Stomach (tissue), 9 donors: Measurements from ENCODE around the gene LRIG2. TPM values are rescaled to one million over a fixed set of nuclear protein-coding genes. Genes with fewer than 3 reads are reported as not detected.
"Not testable (repeated sequence)": the region's sequence is repeated elsewhere in the genome, so short reads cannot be mapped to it uniquely, and the experiment has no call there.

Experiments used
- DNase-seq, 2 donors: peaks; one replicate each; pipeline versions ENCODE4 v3.0.0 to v3.0.0-alpha.2; 2013 to 2019
- H3K27ac ChIP-seq, 5 donors: fragments of 200-600 bp in 4 of 5; sonication (generic) in 4 of 5; one replicate each; pipeline ENCODE4 v1.5.1; 2013 to 2019; ENCODE audit warnings: mild to moderate bottlenecking in 1 of 5, moderate library complexity in 1 of 5
- H3K27me3 ChIP-seq, 3 donors: fragments of 200-600 bp; sonication (generic); one replicate each; pipeline ENCODE4 v1.5.1; 2017 to 2019; ENCODE audit warnings: mixed run types in 1 of 3
- H3K36me3 ChIP-seq, 4 donors: fragments of 200-600 bp; sonication (generic); 1 replicate in 3 of 4; 2 replicates in 1 of 4; pipeline ENCODE4 v1.5.1; 2016 to 2019
- H3K4me1 ChIP-seq, 4 donors: fragments of 200-600 bp; sonication (generic); one replicate each; pipeline ENCODE4 v1.5.1; 2016 to 2019
- H3K4me3 ChIP-seq, 4 donors: fragments of 200-600 bp; sonication (generic) in 3 of 4; one replicate each; pipeline ENCODE4 v1.5.1; 2016 to 2019; ENCODE audit warnings: mild to moderate bottlenecking in 1 of 4
- H3K9me3 ChIP-seq, 4 donors: fragments of 200-600 bp; sonication (generic); one replicate each; pipeline ENCODE4 v1.5.1; 2016 to 2019
- EP300 ChIP-seq: sonication (generic); formaldehyde crosslinking; IDR thresholded peaks from one replicate; pipeline ENCODE4 v1.6.1; 2017; ENCODE audit warnings: antibody characterized with exemption
- POLR2A ChIP-seq, 4 donors: fragments of 450-650 bp; IDR thresholded peaks; one replicate each; pipeline ENCODE4 v1.6.1; 2016; ENCODE audit warnings: antibody characterized with exemption in 4 of 4, control low read depth in 2 of 4, mild to moderate bottlenecking in 1 of 4, moderate library complexity in 1 of 4
- POLR2AphosphoS5 ChIP-seq, 3 donors: sonication (generic); formaldehyde crosslinking; IDR thresholded peaks; one replicate each; pipeline ENCODE4 v1.6.1; 2016; ENCODE audit warnings: antibody characterized with exemption in 3 of 3
- whole genome bisulfite sequencing, 5 donors: extraction: QIAGEN DNeasy Blood & Tissue Kit in 3 of 5; methylation state at CpG; one replicate each; pipeline versions ENCODE4 v1.1.5 to v1.1.7; 2013 to 2018; 5-methylcytosine and 5-hydroxymethylcytosine counted together
- intact Hi-C: fragments of 100-400 bp; cut with DNase I; formaldehyde crosslinking; loops from one replicate; pipeline ENCODE4 v1.15.1; 2023; ENCODE audit warnings: low total_unique reads
- polyA plus RNA-seq, 3 donors: library from polyadenylated mRNA; stranded (reverse); fragments of 200-250 nt; gene quantifications; one replicate each; pipeline ENCODE4 v1.2.3, GENCODE V29; 2013
- total RNA-seq, 5 donors: library from RNA; depleted of rRNA; stranded (reverse); fragments of >200 nt; gene quantifications; one replicate each; pipeline versions ENCODE4 v1.1.0 to v1.2.3, GENCODE V29; 2014 to 2016
- TF ChIP-seq, protein P1 (sequence below), 7 experiments: fragments of 450-650 bp in 4 of 7; fragments of 200-600 bp in 3 of 7; sonication (generic) in 3 of 7; IDR thresholded peaks; one replicate each; pipeline ENCODE4 v1.5.1; 2016 to 2019; ENCODE audit warnings: antibody characterized with exemption in 7 of 7, control low read depth in 2 of 7, mild to moderate bottlenecking in 1 of 7
- donor health status: healthy with polysubstance abuse.
- donor health status: Bipolar disorder and iron deficiency.
- donor health status: healthy.

The LRIG2 gene
- total and polyA plus RNA-seq, 8 donors = 0.87 to 47.0 (median 13.1) TPM

- no peak for DNase-seq
- Histone ChIP-seq H3K27ac (no peak overlapping the region), H3K4me3 (no peak overlapping the region), H3K27me3 (no peaks in the 10 kb centered on the region), H3K4me1 (peaks cover 7 to 24% (median 14%) of the 10 kb centered on the region in 4 donors), H3K36me3 (no peaks in the 10 kb centered on the region), H3K9me3 (no peaks in the 10 kb centered on the region)
- WGBS, 5 donors = 60 to 96% (median 87%) methylated on average over 8 of the region's 8 CpGs
- TF ChIP-seq EP300 = no peak
- TF ChIP-seq POLR2AphosphoS5 (IDR thresholded peaks at IDR 0.05) = no peak
- TF ChIP-seq, protein P1, sequence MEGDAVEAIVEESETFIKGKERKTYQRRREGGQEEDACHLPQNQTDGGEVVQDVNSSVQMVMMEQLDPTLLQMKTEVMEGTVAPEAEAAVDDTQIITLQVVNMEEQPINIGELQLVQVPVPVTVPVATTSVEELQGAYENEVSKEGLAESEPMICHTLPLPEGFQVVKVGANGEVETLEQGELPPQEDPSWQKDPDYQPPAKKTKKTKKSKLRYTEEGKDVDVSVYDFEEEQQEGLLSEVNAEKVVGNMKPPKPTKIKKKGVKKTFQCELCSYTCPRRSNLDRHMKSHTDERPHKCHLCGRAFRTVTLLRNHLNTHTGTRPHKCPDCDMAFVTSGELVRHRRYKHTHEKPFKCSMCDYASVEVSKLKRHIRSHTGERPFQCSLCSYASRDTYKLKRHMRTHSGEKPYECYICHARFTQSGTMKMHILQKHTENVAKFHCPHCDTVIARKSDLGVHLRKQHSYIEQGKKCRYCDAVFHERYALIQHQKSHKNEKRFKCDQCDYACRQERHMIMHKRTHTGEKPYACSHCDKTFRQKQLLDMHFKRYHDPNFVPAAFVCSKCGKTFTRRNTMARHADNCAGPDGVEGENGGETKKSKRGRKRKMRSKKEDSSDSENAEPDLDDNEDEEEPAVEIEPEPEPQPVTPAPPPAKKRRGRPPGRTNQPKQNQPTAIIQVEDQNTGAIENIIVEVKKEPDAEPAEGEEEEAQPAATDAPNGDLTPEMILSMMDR (IDR thresholded peaks at IDR 0.05) = no peak
- TF ChIP-seq POLR2A (IDR thresholded peaks at IDR 0.05) = no peak
- intact Hi-C loops = loop anchor here (5.0 to 10.0 kb wide), 3 partner anchors 159 to 326 kb away; partner anchors contain the start of gene PPM1J
Measured at GRCh38 chr1:113040718-113041412, 32.1 kb upstream of the LRIG2 start.

GRCh38 chr1:113041569-113042284 lies 31.3 kb upstream of the LRIG2 start:
- TF ChIP-seq, protein P1 (IDR thresholded peaks at IDR 0.05) = no peak
- TF ChIP-seq POLR2A (IDR thresholded peaks at IDR 0.05) (no peak), EP300 (no peak), POLR2AphosphoS5 (IDR thresholded peaks at IDR 0.05) (no peak)
- intact Hi-C loops = loop anchor here (5.0 to 10.0 kb wide), 3 partner anchors 159 to 327 kb away; partner anchors contain the start of gene PPM1J
- 0 to 83% (median 38%) methylated on average over 1 of the region's 1 CpG for WGBS, 5 donors
- peak in 1 of 2 donors; percentile 31 for DNase-seq
- Histone ChIP-seq H3K9me3 (no peaks in the 10 kb centered on the region), H3K36me3 (no peaks in the 10 kb centered on the region), H3K4me1 (peaks cover 7 to 24% (median 14%) of the 10 kb centered on the region in 4 donors), H3K27ac (no peak overlapping the region), H3K27me3 (no peaks in the 10 kb centered on the region), H3K4me3 (no peak overlapping the region)

DNA sequence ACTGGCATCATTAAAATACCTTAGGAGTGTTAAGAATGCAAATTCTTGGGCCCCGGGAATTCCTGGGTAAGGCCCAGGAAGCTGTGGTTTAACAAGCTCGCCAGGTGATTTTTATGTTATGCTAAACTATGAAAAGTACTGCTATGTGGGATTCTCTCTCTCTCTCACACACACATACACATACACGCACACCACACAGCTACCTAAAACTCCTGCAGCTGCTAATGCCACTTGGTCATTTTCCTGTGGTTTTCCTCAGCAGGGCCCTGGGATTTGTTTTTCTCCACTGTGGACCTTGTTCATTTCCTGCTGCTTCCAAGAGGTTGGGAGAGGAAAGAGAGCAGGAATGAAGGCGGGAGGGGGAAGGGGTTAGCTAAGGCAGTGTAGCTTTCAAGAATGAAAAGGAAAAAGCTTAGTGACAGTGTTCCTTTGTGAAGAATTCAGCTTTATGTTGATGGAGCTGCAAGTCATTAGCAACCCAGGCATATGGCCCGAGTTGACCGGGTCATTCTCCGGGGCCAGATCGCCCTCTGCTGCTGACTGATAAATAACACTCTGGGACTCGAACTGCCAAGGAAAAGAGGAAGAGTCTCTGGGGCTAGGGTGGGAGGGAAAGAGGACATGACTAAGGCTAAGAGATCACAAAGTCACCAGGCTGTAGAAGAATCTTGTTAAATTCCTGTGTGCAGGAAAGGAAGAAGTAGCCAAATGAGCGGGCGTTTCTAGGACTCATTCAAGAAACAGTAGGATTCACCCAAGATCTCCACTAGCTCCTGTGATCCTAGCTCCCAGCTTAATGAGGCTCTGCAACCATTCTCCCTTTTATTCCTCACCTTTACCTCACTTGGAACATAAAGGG lies 30.5 kb upstream of the LRIG2 start:
- intact Hi-C loops = loop anchor here (5.0 to 10.0 kb wide), 3 partner anchors 160 to 328 kb away; partner anchors contain the start of gene PPM1J
- peak; percentile 77 to 90 for DNase-seq
- H3K36me3 ChIP-seq = no peaks in the 10 kb centered on the region
- no peak overlapping the region for H3K4me3 ChIP-seq
- no peaks in the 10 kb centered on the region for H3K27me3 ChIP-seq
- no peaks in the 10 kb centered on the region for H3K9me3 ChIP-seq
- H3K4me1 ChIP-seq = peaks cover 7 to 24% (median 14%) of the 10 kb centered on the region in 4 donors
- 17 to 28% (median 21%) methylated on average over 11 of the region's 11 CpGs for WGBS, 5 donors
- no peak overlapping the region for H3K27ac ChIP-seq
- no peak for TF ChIP-seq POLR2A (IDR thresholded peaks at IDR 0.05)
- TF ChIP-seq EP300 = no peak
- TF ChIP-seq, protein P1 (IDR thresholded peaks at IDR 0.05) = peak in 5 of 7 experiments; percentile 35 to 78 (median 57)
- peak in 1 of 3 donors; percentile 12 for TF ChIP-seq POLR2AphosphoS5 (IDR thresholded peaks at IDR 0.05)

DNA sequence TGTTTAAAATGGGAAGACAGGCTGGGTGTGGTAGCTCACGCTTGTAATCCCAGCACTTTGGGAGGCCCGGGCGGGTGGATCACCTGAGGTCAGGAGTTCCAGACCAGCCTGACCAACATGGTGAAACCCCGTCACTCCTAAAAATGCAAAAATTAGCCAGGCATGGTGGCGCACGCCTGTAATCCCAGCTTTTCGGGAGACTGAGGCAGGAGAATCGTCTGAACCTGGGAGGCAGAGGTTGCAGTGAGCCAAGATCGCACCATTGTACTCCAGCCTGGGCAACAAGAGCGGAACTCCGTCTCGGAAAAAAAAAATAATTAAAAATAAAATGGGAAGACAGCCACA lies 29.9 kb upstream of the LRIG2 start:
- H3K36me3 ChIP-seq, H3K27me3 ChIP-seq, H3K9me3 ChIP-seq, DNase-seq, H3K4me3 ChIP-seq, H3K27ac ChIP-seq: not testable (repeated sequence)
- intact Hi-C loops = loop anchor here (5.0 to 10.0 kb wide), 3 partner anchors 161 to 328 kb away; partner anchors contain the start of gene PPM1J
- peaks cover 7 to 24% (median 14%) of the 10 kb centered on the region in 4 donors for H3K4me1 ChIP-seq
- 70 to 78% (median 70%) methylated on average over 12 of the region's 12 CpGs for WGBS, 5 donors
